Fibroblast of mammary gland (primary cell): Measurements from ENCODE around the gene ARHGAP42.

ENCODE experiments used
- DNase-seq: peaks from one replicate; pipeline ENCODE4 v3.0.0-alpha.2; 2010; ENCODE audit warnings: low read depth
- H3K4me3 ChIP-seq: 2 replicates; pipeline ENCODE4 v1.5.1; 2011; ENCODE audit warnings: low read depth, mild to moderate bottlenecking, low read length, moderate library complexity; ENCODE audit not compliant: control insufficient read depth
- TF ChIP-seq, protein P1 (sequence below): conservative IDR thresholded peaks from 2 replicates; pipeline ENCODE4 v1.5.1; 2011; ENCODE audit warnings: low read depth, low read length, inconsistent platforms; ENCODE audit not compliant: control insufficient read depth, insufficient read depth

ARHGAP42 gene

DNA sequence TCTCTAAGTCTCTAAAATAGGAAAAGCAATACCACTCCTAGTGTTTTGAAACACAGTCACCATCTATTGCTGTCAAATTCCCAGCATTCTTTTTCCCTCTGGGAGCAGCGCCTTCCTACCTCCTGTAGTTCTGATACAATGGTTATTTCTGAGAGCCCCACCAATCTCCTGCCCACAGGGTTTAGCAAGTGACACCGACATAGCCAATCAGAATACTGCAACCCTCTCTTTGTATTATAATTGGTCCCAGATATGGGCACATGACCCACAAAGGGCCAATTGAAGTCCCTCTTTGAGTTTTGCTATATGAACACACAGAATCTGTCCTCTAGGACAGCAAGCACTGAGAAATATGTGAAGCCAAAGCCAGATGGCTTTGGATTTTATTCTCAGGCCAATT, 16.9 kb upstream of the ARHGAP42 start:
- H3K4me3 ChIP-seq, result no peak overlapping the region
- no peak for DNase-seq
- TF ChIP-seq, protein P1, sequence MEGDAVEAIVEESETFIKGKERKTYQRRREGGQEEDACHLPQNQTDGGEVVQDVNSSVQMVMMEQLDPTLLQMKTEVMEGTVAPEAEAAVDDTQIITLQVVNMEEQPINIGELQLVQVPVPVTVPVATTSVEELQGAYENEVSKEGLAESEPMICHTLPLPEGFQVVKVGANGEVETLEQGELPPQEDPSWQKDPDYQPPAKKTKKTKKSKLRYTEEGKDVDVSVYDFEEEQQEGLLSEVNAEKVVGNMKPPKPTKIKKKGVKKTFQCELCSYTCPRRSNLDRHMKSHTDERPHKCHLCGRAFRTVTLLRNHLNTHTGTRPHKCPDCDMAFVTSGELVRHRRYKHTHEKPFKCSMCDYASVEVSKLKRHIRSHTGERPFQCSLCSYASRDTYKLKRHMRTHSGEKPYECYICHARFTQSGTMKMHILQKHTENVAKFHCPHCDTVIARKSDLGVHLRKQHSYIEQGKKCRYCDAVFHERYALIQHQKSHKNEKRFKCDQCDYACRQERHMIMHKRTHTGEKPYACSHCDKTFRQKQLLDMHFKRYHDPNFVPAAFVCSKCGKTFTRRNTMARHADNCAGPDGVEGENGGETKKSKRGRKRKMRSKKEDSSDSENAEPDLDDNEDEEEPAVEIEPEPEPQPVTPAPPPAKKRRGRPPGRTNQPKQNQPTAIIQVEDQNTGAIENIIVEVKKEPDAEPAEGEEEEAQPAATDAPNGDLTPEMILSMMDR, result no peak

DNA sequence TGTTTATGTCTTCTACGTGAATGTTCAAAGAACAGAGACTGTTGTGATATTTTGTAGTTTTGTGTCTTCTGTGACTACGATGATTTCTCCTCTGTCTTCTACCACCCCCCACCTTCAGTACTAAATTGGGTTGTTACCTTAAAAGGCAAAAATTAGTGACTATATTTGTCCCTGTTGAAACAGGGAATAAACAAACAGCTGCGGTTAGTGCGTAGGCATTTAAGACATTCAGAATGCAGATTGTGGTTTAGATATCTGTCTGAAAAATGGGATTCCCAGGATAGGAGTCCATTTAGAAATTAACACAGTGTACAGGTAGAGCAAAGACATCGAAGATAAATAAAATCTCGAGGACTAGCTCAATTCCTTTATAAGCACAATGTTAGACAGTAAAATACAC, 15.6 kb upstream of the ARHGAP42 start:
- H3K4me3 ChIP-seq, result no peak overlapping the region
- DNase-seq, result no peak
- TF ChIP-seq, protein P1, result no peak

DNA sequence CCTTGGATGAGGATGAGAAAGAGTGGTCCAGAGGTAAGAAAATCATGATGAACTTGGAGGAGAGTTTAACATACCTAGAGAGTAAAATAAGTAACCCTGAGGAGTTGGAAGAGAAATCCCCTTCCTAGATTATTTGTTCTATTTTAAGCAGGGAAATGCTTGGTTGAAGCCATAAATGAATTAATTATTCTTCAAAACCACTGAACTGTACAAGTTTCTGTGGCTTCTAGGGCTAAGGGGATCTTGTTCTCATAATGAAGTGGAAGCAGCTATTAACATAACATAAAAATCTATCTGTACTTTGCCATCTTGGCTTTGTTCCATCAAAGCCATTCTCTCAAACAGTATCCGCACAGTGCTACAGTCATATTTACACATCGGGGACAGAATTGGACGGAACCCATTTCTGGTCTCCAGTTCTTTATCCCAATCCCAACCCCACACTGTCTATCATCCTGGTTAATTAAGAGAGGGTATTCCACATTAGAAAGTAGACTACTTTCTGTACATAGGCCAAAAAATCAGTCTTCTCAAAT, 14.5 kb upstream of the ARHGAP42 start:
- no peak overlapping the region for H3K4me3 ChIP-seq
- no peak for DNase-seq
- TF ChIP-seq, protein P1, result no peak

DNA sequence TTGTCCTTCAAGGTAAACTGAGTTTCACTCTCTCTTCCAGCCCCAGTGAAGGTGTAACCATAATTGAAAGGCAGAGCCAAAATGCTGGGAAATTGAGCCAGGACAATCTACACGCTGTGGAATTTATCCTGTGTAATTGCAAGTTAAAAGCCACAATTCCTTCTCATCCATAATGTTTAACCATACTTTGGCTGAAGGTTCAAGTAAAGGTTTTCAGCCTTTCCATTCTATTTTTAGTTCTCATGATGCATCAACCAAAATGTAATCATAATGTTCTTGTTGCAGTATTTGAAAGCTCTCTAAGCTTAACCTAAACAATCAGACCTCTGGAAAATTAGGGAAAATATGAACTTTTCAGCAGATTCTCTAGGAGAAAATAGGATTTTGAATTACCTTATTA, 14.0 kb upstream of the ARHGAP42 start:
- no peak overlapping the region for H3K4me3 ChIP-seq
- DNase-seq, result no peak
- TF ChIP-seq, protein P1, result no peak

DNA sequence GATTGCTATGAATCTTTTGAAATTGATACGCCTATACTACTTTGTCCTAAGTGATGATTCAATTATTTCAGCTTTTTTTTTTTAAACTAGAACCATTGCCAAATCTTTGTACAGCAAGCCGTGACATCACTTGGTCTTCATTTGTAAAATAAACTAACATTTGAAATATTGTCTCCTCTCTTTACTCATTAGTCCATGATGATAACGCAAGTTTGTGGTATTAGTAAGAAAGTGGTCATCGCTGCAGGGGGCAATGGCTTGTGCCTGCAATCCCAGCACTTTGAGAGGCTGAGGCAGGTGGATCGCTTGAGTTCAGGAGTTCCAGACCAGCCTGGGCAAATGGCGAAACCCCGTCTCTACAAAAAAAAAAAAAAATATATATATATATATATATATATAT, 12.9 kb upstream of the ARHGAP42 start:
- peak; percentile 67 for DNase-seq
- TF ChIP-seq, protein P1, result no peak
- no peak overlapping the region for H3K4me3 ChIP-seq

DNA sequence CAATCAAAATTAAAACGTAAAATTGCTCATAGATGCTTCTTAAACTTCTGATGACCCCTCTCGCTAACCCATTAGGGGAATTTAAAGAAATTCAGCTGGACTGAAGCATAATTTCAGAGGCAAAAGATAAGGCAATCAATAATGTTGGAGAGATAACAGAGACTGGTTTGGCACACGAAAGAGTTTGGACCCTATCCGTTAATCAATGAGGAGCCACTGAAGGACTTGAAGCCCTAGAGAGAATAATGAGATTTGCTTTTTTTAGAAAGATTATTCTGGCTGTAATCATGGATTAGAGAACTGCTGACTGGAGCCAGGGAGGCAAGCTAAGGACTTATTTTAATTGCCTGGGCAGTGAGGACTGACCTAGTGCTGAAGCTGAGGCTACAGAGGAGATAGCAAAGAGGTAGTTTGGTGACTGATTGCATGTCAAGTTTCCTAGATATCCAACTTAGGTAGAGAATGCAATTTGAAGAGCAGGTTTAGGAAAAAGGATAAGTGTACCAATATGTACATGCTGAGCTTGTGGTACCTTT, 11.9 kb upstream of the ARHGAP42 start:
- no peak for DNase-seq
- no peak overlapping the region for H3K4me3 ChIP-seq
- TF ChIP-seq, protein P1, result no peak

DNA sequence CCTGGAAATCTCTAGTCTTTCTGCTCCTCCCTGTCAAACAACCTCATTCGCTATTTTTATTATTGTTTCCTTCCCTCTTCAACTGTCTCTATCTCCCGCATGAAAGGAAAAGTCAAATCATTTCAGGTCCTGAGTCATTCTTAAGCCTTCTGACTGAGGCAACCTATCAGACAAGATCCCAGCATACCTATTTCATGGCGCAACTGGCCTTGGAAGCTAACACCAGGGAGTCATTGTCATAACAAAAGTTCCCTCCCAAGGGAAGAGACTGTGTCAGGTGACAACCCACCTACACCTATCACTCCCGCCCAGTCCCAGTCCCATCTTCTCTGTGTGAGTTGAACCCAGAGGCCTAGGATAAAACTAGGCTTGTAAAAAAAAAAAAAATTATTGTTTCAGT, 10.2 kb upstream of the ARHGAP42 start:
- TF ChIP-seq, protein P1, result no peak
- no peak overlapping the region for H3K4me3 ChIP-seq
- no peak for DNase-seq
